NCI-H2227 treated with DMSO at 0.1 percent for 48 hours (cell line): ENCODE measurements around the gene TP53BP1.
A peak's percentile ranks its signal among the peaks of the same experiment; 100 is the strongest.

Experiments
- DNase-seq: peaks from one replicate; lab custom pipeline; 2025; lab: John Stamatoyannopoulos, UW

TP53BP1 gene

DNA sequence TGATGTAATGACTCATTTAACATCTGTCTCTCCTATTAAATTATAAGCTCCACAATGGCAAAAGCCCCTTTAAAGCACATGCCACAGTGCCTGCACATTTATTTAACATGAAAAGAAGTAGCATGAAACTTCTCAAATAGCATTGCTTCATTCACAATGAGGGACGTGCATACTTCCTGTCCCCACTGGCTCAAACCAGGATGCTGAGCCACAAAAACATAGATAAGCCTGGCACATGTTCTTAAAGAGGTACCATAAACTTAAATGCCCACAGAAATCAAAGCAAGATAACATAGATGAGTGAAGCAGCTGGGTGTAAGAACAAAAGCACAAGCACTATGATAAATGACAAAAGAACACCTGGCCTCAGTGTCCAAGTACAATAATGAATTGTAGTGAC lies 3.8 kb downstream of the TP53BP1 start:
- no peak for DNase-seq

DNA sequence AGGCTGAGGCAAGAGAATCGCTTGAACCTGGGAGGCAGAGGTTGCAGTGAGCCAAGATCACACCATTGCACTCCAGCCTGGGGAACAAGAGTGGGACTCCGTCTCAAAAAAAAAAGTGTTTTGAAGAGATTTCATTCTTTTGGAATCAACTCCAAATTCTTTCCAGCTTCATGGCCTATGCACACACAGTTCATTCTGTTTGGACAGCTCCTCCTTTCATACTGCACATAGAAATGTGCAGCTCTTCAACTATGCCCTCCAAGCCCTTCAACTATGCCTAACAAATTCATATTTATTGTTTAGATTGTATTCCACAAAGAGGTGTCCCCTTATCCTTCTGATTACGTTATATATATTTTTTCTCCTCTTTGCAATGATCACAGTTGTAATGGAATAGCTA lies 4.2 kb downstream of the TP53BP1 start:
- no peak for DNase-seq

DNA sequence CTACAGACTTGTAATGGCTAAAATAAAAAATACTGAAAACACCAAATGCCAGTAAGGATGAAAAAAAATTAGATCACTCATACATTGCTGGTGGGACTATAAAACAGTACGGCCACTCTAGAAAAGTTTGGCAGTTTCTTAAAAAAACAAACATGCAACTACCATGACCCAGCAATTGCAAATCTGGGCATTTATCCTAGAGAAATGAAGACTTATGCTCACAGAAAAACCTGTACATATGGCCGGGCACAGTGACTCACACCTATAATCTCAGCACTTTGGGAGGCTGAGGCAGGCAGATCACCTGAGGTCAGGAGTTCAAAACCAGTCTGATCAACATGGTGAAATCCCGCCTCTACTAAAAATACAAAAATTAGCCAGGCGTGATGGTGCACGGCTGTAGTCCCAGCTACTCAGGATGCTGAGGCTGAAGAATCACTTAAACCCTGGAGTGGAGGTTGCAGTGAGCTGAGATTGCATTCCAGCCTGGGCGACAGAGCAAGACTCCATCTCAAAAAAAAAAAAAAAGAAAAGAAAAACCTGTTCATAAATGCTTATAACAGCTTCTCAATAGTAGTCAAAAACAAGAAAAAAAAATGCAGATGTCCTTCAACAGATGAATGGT lies 5.6 kb downstream of the TP53BP1 start:
- no peak for DNase-seq

DNA sequence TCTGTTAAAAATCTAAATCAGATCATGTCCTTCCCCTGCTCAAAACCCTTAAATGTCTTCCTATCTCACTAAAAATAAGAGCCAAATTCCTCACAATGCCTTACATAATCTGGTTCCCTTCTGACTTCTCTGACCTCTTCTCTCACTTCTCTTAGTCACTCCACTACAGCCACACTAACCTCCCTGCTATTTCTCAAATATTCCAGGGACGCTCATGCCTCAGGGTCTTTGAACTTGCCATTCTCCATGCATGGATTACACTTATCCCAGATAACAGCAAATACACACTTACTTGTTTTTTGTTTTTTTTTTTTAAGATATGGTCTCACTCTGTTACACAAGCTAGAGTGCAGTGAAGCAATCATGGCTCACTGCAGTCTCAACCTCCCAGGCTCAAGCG lies 8.5 kb downstream of the TP53BP1 start:
- no peak for DNase-seq

DNA sequence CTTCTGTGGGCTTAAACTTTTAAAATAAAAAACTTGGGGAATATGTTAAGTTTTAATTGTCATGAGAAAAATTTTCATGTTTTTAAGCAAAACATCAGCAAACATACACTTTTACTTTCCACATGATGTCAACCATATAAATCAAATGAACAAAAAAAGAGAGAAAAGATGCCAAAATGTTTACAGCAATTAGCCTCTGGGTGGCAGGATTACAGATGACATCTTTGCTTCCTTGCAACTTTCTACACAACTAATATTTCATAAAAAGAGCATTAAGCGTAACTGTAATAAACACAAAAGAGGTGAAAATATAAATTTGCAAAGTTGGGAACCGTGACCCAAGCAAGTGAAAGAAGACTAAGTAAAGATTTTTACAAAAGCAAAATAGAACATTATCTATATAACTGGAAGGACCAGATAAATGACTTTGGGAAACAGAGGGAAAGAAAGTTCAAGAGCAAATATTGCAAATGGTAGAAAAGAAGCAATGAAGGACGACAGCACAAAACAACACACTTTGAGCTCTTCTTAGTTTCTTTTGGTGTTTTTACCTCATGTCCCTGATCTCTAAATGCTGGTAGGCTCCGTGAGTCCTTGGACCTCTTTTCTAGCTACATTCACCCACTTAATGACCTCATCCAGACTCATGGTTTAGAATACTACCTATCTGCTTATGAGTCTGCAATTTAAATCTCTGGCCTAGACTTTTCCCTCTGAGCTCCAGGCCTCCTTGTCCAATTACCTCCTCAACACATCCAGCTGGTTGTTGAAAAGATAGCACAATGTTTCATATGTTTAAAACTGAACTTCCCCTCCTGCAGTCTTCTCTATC lies 9.4 kb downstream of the TP53BP1 start:
- DNase-seq, result no peak

DNA sequence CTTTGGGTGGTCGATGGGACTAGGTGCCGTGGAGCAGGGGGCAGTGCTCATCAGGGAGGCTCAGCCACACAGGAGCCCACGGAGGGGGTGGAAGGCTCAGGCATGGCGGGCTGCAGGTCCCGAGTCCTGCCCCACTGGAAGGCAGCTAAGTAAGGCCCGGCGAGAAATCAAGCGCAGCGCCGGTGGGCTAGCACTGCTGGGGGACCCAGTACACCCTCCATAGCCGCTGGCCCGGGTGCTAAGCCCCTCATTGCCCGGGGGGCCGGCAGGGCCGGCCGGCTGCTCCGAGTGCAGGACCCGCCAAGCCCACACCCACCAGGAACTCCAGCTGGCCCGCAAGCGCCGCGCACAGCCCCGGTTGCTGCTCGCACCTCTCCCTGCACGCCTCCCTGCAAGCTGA lies 19.1 kb downstream of the TP53BP1 start:
- DNase-seq, result no peak

DNA sequence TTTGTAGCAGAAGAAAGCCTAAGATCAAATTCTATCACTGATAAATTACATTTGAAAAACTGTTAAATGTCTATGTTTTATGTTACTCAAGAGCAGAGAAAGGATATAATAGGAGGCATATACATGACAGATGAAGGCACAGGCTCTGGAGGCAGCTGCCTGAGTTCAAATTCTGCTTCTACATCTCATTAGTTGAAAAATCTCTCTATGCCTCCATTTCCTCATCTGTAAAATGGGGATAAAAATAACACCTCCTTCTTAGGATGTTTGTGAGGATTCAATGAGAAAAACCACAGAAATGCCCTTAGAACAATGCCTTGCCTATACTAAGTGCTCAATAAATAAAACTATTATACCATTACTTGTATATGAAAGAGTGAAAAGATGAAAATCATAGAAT lies 21.0 kb downstream of the TP53BP1 start:
- DNase-seq, result no peak

DNA sequence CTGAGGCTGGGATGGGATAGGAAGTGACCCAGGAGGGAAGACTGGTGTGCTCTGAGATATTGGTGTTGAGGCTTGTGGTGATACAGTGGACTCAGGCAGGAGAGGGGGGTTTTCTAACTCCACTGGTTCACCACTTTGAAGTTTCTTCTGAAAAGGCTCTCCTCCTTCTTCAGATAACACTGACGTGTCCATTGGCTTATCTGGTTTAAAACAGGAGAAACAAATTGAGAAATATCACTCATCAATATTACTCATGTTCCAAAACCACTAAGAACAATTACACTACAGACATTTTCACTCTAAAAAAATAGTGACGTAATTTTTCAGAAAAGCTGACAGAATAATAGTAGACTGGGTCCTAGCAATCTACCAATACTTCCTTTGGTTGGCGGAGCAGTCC lies 23.1 kb downstream of the TP53BP1 start:
- DNase-seq, result no peak

DNA sequence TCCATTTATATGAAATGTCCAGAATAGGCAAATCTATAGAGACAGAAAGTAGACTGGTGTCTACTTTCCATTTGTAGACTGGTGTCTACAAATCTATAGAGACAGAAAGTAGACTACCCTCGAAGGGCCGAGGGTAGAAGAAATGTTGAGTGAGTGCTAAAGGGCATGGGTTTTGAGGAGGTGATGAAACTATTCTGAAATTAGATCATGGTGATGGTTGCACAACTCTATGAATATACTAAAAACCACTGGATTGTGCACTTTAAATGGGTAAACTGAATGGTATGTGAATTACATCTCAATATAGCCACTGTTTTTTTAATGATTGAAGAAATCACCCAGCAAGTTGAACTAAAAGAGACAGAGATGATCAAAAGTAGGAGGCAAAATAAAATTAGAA lies 27.9 kb downstream of the TP53BP1 start:
- DNase-seq, result no peak

DNA sequence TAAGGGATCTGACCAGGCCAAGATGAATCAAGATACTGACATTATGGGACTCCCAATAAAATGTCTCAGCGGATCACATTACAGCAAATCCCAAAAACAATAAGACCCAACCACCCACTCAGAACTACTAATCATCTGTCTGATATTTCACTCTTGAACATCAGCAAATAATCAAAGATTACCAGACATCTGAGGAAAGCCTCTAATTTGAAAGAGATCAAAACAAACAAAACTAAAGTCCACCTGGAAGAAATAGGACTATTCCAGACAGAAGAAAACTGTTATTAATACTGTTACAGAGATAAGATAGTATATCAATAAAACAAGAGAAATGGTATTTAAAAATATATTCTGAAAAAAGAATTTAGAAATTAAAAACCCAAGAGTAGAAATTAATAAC lies 29.0 kb downstream of the TP53BP1 start:
- DNase-seq, result no peak

DNA sequence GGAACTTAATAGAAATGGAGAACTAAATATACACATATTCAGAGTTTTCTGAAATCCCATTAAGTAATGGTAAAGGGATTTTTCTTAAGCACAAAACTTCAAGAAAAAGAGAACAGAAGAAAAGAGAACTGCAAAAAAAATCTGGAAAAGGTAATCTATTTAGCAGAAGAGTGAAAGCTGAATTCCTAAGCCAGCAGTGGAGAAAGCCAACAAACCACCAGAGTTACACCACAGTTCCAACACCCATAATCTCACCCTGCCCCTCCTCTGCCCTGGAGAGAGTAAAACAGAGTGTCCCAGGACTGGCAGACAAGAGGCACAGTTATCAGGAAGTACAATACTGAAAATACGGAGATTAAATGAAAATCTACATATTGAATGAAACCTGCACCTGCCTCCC lies 29.4 kb downstream of the TP53BP1 start:
- no peak for DNase-seq

DNA sequence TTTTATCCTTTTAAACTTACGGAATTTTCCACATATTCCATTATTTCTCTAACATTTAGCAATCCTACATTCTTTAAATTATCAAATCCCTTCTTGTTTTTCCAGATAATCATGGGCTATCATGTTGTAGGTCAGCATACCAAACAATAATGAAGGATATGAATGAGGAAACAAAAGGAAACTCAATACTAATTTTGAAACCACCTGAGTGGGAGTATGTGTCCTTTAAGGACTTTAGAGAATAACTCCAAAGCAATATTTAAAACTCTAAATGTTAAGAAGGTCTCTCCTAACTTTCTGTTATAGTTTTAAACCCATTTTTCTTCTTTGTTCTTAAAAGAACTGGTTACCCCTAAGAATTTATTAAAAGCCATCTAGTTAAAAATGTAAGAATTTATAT lies 43.0 kb downstream of the TP53BP1 start:
- no peak for DNase-seq

DNA sequence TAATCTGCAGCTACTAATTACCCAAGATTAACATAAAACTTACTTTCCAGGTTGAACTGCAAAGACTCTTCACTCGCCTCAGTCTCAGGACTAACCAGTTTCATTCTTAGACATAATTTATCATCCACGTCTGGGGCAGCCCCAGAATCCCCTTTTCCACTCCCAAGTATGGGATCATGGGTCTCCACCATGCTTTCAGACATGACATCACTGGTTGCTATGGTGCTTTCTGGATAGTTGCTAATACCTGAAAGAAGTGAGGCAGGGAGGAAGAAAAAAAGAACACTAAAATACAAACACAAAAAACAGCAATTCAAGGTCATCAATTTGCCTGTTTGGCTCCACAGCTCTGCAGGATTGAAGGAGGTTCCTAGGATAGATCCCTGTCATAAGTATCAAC lies 46.6 kb downstream of the TP53BP1 start:
- DNase-seq, result no peak

DNA sequence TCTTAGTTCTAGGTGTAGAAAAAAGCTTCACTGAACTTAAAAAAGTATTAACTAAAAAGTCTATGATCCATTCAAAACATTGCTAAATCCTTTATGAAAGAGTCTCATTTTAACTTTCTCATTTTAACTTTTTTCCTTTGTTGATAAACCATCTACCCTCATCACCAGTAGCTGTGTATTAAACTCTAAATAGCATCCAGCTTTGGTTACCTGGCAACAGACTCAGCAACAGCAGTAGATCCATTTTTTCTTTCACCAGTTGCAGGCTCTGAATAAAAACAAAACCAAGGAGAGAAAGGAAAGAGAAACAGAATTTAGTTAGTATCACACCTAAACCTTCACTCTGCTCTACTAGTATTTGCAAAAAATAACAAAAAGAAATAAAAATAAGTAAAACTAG lies 51.6 kb downstream of the TP53BP1 start:
- no peak for DNase-seq

DNA sequence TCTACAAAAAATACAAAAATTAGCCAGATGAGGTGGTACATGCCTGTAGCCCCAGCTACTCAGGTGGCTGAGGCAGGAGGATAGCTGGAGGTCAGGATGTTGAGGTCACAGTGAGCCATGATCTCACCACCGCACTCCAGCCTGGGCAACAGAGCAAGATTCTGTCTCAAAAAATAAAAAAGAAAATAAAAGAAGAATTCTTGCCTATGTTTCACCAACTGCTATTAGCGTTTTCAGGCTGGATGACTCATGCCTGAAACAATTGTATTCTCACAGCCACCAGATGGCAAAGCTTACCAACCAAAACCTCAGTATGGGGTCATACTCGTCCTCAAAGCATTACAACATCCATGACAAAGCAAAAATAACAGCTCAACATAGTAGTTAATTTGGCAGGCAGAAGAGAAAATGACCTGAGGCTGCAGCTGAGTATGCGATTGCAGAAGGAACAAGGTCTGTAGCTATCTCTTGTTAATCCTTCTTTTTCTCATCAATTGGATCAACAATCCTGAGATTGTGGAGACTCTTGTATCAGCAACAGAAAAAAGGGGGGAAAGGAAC lies 52.2 kb downstream of the TP53BP1 start:
- DNase-seq, result peak; percentile 60

DNA sequence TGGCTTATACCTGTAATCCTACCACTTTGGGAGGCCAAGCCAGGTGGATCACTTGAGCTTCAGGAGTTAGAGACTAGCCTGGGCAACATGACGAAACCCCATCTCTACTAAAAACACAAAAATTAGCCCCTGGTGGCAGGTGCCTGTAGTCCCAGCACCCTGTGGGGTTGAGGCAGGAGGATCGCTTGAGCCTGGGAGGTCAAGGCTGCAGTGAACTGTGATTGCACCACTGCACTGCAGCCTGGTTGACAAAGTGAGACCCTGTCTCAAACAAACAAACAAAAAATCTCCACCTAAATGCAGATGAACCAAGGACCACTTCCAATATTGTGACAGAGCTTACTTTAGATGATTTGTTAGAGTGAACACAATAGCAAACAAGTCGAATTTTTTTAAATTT lies 53.7 kb downstream of the TP53BP1 start:
- DNase-seq, result no peak

DNA sequence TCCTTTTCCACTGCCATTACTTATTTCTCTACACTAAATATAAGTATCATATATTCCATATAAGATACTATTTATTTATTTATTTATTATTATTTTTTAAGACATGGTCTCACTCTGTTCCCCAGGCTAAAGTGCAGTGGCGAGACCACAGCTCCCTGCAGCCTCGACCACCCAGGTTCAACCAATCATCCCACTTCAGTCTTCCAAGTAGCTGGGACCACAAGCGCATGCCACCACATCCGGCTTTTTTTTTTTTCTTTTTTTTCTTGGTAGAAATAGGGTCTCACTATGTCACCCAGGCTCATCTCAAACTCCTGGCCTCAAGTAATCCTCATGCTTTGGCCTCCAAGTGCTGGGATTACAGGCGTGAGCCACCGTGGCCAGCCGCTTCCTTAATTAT lies 56.6 kb downstream of the TP53BP1 start:
- no peak for DNase-seq

DNA sequence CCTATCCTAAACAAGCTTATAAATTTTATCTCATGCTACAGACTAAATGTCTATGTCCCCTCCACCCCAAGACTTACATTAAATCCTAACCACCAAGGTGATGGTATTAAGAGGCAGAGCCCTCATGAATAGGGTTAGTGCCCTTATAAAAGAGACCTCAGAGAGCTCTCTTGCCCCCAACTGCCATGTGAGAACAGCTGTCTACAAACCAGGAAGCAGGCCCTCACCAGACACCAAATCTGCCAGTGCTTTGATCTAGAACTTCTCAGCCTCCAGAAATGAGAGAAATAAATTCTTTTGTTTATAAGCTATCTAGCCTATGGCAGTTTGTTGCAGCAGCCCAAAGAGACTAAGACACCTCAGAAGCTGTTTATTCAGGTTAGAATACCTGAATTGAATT lies 58.5 kb downstream of the TP53BP1 start:
- no peak for DNase-seq

DNA sequence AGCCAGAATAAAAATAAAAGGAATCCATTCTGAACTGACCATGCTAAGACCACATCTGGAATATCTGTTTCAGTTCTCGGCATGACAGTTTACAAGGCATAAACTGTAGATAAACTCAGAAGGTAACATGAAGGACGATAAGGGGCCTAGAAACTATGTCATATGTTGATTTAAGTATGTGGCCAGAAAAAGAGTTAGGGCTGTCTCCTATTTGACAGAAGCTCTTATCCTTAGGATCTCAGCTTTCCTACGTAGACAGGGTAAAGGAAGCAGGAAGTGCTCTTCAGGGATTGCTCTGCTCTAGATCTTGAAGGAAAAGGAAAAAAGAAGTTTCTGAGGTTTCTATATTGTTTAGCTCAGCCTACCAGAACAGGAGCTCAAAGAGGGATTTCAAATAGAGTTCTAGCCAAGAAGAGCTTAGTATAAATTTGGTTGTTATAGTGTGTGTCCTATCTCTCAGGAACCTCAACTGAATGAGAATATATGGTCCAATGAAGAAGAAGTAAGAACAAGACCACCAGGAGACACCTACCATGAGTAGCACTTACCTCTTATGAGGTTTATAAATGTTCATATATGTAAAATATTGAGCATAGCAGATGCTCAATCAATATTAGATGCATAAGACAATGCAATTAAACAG lies 59.2 kb downstream of the TP53BP1 start:
- no peak for DNase-seq

DNA sequence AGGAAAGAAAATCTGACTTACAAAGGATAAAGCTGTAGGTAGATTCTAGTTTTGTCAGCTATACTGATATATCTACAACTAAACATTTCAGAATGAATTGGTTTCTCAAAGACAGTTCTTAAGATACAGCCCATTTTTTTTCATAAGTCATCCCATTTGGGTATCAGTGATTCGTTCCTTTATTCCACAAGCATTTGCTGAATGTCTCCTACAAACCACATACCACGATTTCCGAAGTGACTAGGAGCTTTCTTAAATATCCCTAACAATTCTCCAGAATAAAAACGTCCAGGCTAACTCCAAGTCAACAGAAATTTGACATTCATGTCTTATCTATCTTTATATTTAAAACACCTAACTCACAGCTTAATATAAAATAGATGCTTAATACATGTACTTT lies 59.8 kb downstream of the TP53BP1 start:
- no peak for DNase-seq

DNA sequence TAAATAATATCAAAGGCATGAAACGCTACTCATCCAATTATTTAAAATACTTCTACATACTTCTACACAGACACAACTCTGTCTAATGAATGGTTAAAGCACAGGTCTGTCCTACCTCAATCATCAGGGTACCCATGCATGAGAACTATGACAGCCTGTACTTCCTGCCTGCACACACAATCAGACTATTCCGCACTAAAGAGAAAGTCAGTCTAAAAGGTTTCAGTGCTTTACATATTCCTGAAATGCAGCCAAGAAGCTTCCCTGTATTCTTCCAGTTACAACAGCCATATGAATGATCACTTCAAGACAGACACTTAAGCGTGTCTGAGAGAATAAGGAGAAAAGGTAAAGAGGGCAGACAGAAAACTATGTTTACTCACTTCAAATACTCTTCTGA lies 63.3 kb downstream of the TP53BP1 start:
- no peak for DNase-seq

DNA sequence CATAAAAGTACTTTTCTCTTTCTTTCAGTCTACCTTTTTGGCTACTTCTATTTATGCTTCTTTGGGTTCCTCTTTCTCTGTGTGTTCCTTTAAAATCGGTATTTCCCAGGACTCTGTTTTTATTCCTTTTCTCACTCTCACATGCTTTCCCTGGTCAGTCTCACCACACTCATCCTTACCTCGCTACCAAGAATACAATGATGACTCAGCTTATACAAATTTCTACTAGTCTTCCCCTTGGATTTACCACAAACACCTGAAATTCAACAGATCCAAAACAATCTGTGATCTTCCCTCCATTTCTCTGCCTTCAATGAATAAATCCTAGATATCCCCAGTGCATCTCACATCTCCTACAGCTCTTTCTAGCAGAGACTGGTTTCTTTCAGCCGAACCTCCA lies 69.2 kb downstream of the TP53BP1 start:
- DNase-seq, result no peak

DNA sequence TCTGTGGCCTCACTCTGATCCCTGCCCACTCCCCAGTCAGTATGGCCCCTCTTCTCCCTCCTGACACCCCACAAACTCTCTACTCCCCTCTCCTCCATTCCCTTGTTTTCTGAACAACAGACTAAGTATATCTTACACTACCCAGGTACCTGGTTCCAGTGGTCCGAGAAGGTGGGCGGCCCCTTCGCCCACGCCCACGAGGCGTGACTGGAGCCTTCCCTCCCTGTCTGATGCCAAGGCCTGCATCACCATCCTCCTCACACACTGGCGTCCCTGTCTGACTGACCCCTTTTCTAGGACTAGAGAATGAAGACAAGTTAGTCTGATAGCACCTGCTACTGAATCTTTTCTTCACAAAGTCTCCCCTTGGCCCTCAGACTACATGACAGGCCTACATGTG lies 72.1 kb downstream of the TP53BP1 start:
- DNase-seq, result no peak
